C4-2B (cell line): ENCODE data around the gene PCDHA1.

Experiments used
- ZFX ChIP-seq: fragments of 450-650 bp; IDR thresholded peaks from 2 replicates; pipeline ENCODE4 v1.6.1; 2017
- TF ChIP-seq, protein P1 (sequence below): fragments of 450-650 bp; conservative IDR thresholded peaks from 2 replicates; pipeline ENCODE4 v1.5.1; 2017; ENCODE audit warnings: mild to moderate bottlenecking

DNA sequence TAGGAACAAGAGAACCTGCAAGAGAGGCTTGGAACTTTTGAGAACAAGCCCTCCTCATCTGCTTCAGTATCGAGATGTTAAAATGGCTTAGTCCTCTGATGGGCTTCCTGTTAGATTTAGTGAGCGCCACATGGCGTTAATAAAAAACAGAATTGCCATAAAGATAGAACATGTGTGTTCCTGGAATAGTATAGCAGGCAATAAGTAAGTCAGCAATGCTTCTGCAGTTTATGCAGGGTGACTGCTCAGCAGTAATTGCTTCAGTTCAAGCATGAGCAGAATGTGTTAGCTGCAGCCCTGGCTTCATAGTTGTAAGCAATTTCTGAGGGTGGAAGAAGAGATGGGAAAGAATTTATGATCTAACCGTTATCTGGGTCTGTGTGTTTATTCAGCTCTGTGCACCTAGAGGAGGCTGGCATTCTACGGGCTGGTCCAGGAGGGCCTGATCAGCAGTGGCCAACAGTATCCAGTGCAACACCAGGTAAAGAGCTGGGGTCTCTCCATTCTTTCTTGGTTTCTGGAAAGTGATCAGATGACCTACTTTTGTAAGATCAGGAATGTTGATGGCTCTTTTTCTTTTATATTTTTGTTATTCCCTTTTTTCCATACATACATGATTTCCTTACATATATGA lies 196.3 kb downstream of the PCDHA1 start:
- TF ChIP-seq, protein P1, sequence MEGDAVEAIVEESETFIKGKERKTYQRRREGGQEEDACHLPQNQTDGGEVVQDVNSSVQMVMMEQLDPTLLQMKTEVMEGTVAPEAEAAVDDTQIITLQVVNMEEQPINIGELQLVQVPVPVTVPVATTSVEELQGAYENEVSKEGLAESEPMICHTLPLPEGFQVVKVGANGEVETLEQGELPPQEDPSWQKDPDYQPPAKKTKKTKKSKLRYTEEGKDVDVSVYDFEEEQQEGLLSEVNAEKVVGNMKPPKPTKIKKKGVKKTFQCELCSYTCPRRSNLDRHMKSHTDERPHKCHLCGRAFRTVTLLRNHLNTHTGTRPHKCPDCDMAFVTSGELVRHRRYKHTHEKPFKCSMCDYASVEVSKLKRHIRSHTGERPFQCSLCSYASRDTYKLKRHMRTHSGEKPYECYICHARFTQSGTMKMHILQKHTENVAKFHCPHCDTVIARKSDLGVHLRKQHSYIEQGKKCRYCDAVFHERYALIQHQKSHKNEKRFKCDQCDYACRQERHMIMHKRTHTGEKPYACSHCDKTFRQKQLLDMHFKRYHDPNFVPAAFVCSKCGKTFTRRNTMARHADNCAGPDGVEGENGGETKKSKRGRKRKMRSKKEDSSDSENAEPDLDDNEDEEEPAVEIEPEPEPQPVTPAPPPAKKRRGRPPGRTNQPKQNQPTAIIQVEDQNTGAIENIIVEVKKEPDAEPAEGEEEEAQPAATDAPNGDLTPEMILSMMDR = no peak
- TF ChIP-seq ZFX = no peak
